GM23338 (cell line): ENCODE results near the gene OR4C15. TPM values are rescaled to one million over a fixed set of nuclear protein-coding genes. Genes with fewer than 3 reads are reported as not detected.

Source experiments
- polyA plus RNA-seq: library from polyadenylated mRNA; unstranded; fragments of >200 nt; fragmentation: Nextera tagmentation; extraction: Ambion mirVana; gene quantifications from 2 replicates; pipeline ENCODE4 v1.2.1, GENCODE V29; 2016
- total RNA-seq: library from RNA; depleted of rRNA; stranded (reverse); fragments of >200 nt; shearing (Covaris generic); gene quantifications from 2 replicates; pipeline ENCODE4 v1.2.3, GENCODE V29; 2014; rRNA removed

The OR4C15 gene
- total and polyA plus RNA-seq, 2 experiments from 2014 or later: not detected

Other genes starting within 250 kb of the OR4C15 start
- not detected in 2 replicates for gene OR4A16, start 211.3 kb upstream of the OR4C15 start, total RNA-seq
- gene OR4A16, start 211.3 kb upstream of the OR4C15 start, polyA plus RNA-seq: not detected in 2 replicates
- gene OR4A15, start 186.5 kb upstream of the OR4C15 start, total RNA-seq: not detected in 2 replicates
- gene OR4A15, start 186.5 kb upstream of the OR4C15 start, polyA plus RNA-seq: not detected in 2 replicates
- gene OR4C16, start 17.7 kb downstream of the OR4C15 start, total RNA-seq: not detected in 2 replicates
- not detected in 2 replicates for gene OR4C16, start 17.7 kb downstream of the OR4C15 start, polyA plus RNA-seq
- not detected in 2 replicates for gene OR4C11, start 53.2 kb downstream of the OR4C15 start, total RNA-seq
- not detected in 2 replicates for gene OR4C11, start 53.2 kb downstream of the OR4C15 start, polyA plus RNA-seq
- gene OR4P4, start 80.6 kb downstream of the OR4C15 start, total RNA-seq: not detected in 2 replicates
- gene OR4P4, start 80.6 kb downstream of the OR4C15 start, polyA plus RNA-seq: not detected in 2 replicates
- not detected in 2 replicates for gene OR4S2, start 93.9 kb downstream of the OR4C15 start, total RNA-seq
- not detected in 2 replicates for gene OR4S2, start 93.9 kb downstream of the OR4C15 start, polyA plus RNA-seq
- not detected in 2 replicates for gene OR4C6, start 107.7 kb downstream of the OR4C15 start, total RNA-seq
- gene OR4C6, start 107.7 kb downstream of the OR4C15 start, polyA plus RNA-seq: not detected in 2 replicates
- not detected in 2 replicates for gene OR5D13, start 219.0 kb downstream of the OR4C15 start, total RNA-seq
- not detected in 2 replicates for gene OR5D13, start 219.0 kb downstream of the OR4C15 start, polyA plus RNA-seq
- not detected in 2 replicates for gene OR5D14, start 241.1 kb downstream of the OR4C15 start, total RNA-seq
- not detected in 2 replicates for gene OR5D14, start 241.1 kb downstream of the OR4C15 start, polyA plus RNA-seq